Sciatic nerve (tissue), 2 donors: ENCODE data around the gene EDNRA. TPM values are rescaled to one million over a fixed set of nuclear protein-coding genes. Genes with fewer than 3 reads are reported as not detected.
A peak's percentile ranks its signal among the peaks of the same experiment; 100 is the strongest.

Experiments used
- ATAC-seq: fragments of 200-7000 bp; cut with Tn5 transposase; one replicate; pipeline ENCODE4 v1.9.1; 2020; ENCODE audit warnings: mild to moderate bottlenecking, moderate library complexity
- DNase-seq: peaks from one replicate; pipeline ENCODE4 v3.0.0-alpha.2; 2020; ENCODE audit warnings: low spot score
- intact Hi-C: fragments of 100-400 bp; cut with DNase I; formaldehyde crosslinking; loops from one replicate; pipeline ENCODE4 v1.14.2; 2022
- total RNA-seq: library from RNA; stranded (reverse); fragmentation: NEBNext Ultra II Directional; extraction: Animal tissue kit (Norgen Biotek cat#: 25700); gene quantifications from one replicate; pipeline ENCODE4 v1.2.1, GENCODE V29; 2021
- donor health status: DM: no; HTN: no; CAD: no.
- donor health status: DM: no; HTN: no; CAD: no.

EDNRA gene
- total RNA-seq, 1 donor from 2014 or later = 22.8 TPM

DNA sequence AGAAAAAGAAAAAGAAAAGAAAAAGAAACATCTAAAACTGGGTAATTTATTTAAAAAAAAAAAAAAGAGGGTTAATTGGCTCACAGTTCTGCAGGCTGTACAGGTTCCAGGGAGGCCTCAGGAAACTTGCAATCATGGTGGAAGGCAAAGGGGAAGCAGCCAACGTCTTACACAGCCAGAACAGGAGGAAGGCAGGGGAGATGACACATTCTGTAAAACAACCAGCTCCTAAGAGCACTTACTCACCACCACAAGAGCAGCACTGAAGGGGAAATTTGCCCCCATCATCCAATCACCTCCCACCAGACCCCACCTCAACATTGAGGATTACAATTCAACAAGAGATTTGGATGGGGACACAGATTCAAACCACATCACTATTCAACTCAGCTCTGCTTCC is 99.5 kb downstream of the EDNRA start:
- ATAC-seq (no peak), DNase-seq (no peak)
- intact Hi-C loops = no loop called here

DNA sequence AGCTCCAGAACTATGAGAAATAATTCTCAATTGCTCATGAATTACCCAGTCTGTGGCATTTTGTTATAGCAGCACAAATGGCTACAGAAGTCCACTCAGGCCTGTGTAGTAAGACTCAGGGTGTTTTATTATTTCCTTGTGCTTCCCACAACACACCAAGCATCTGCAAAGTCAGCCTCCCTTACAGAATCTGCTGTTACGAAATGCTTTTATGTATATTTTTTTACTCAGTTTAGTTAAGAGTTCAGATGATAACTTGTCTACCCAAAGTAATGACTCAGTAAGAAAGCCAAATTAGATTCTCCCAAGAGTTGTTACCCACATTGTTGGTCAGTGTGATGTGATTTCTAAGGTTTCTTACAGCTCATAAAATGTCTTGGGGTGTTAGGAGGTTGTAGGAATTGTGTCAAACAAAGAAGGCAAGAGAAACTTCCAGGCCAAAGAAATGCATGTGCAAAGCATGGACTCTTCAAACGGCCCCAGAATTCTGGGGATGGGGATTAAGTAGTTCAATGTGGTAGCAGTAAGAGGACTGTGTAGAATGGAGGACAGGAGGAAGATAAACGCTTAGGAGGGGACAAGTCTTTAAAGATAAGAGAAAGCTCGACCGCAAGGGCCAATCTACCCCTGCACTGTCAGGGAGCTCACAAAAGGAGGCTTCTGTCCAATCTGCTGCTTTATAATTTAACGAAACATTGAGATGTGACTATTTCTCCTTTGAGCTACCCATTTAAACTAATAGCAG is 100.9 kb downstream of the EDNRA start:
- ATAC-seq = no peak
- intact Hi-C loops = no loop called here

DNA sequence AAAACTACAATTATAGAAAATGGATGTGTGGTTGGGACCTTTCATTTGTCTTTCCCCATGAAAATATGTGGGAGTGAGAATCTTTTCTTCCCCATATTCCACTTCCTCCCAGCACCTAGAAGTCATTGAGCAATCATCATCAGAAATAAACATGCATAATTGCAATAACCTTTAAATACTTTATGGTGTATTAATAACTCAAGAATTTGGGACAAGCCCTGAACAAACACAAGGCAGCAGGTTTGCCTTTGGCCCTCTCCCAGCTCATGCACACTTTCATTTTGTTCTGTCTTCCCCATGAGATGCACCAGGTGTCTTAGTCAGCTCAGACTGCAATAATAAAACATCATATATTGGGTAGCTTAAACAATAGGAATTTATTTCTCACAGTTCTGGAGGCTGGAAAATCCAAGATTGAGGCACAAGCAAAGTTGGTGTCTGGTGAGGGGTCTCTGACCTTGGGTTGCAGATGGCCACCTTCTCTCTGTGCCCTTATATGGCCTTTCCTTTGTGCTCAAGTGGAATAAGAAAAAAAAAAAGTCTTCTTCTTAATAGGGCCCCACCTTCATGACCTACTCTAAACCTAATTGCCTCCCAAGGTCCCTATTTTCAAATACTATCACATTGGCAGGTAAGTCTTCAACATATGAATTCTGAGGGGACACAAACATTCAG is 101.6 kb downstream of the EDNRA start:
- intact Hi-C loops = no loop called here
- DNase-seq = no peak
- ATAC-seq = no peak

More for the DNA sequence above, 100.9 kb downstream of the EDNRA start:
- DNase-seq = no peak

- no peak for DNase-seq
- intact Hi-C loops = no loop called here
- no peak for ATAC-seq
Measured at GRCh38 chr4:147583876-147584275, 103.0 kb downstream of the EDNRA start.

- no peak for ATAC-seq
- intact Hi-C loops = no loop called here
Measured at GRCh38 chr4:147586032-147586431, 105.1 kb downstream of the EDNRA start.

DNA sequence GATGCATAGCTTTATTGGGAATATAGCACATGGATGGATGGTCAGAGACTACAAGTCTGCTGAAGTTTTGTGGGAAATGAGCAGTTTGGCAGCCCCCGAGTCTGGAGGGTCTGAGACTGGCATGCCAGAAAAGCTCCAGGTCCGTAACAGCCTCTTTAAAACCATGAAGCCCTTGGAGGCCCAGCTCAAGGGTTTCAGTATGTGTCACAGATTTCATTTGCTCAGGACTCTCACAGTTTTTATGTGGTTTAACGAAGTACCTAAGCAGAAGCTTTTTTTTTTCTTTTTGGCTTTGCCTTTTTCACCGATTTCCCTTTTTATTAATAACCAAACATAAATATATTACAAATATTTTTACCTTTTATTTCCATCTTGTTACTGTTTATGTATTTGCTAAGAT is 105.7 kb downstream of the EDNRA start:
- ATAC-seq (no peak), DNase-seq (no peak)
- intact Hi-C loops = no loop called here

More at GRCh38 chr4:147586032-147586431, 105.1 kb downstream of the EDNRA start:
- DNase-seq = no peak

- ATAC-seq (no peak), DNase-seq (no peak)
- intact Hi-C loops = no loop called here
Measured at GRCh38 chr4:147587041-147587440, 106.1 kb downstream of the EDNRA start.

DNA sequence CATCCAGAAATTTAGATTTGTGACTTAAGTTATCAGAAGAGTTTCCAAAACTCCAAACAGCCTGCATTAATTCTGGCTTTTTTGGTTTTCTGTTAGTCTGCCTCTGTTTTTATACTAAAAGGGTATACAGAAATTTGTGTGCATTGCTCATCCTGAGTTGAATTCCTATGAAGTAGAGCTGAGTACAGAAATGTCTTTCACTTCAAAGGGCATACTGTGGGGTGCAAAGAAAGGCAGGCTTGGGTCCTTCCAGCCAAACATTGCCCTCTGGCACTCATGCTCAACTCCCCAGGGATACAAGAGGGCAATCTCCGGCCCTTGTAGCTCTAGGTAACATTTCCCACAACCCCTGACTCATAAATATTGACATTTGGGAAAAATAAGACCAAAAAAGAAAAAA is 108.7 kb downstream of the EDNRA start:
- DNase-seq (no peak), ATAC-seq (peak; percentile 52)
- intact Hi-C loops = no loop called here

DNA sequence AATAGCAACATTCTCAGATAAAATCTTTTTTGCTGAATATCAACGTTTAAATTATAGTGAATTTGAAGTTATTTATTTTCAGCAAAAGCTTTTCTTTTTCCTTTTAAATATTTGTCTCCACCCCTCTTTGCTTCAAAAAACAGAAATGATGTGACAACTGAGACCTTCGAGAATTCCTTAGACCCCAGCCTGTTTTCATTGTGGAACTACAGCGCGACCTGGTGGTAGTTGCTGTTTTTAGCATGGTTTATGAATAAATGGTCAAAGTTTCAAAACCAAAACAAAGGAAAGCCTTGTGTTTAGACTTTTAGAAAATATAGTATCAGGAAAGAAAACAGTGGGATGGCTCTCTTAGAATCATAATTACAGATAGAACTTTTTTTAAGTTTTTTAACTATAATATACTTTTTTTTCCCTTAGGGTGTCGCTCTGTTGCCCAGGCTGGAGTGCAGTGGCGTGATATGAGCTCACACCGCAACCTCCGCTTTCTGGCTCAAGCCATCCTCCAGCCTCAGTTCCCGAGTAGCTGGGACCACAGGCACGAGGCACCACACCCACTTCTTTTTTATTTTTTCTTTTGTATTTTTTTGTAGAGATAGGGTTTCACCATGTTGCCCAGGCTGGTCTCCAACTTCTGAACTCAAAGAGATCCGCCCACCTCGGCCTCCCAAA is 109.5 kb downstream of the EDNRA start:
- peak; percentile 78 for ATAC-seq
- intact Hi-C loops = no loop called here

GRCh38 chr4:147591106-147591505 is 110.2 kb downstream of the EDNRA start:
- intact Hi-C loops = no loop called here
- DNase-seq = no peak
- ATAC-seq = no peak

More for the DNA sequence above, 109.5 kb downstream of the EDNRA start:
- DNase-seq = peak; percentile 78

- DNase-seq (no peak), ATAC-seq (no peak)
- intact Hi-C loops = no loop called here
Measured at GRCh38 chr4:147594107-147594506, 113.2 kb downstream of the EDNRA start.

Other genes starting within 250 kb of the EDNRA start
- gene TMEM184C, start 136.3 kb downstream of the EDNRA start, total RNA-seq = 31.7 TPM
- 12.9 TPM for gene PRMT9, start 203.1 kb downstream of the EDNRA start, total RNA-seq